ENCODE data around the gene GSK3A.

GSK3A gene

GRCh38 chr19:42248270-42249148, 6.1 kb upstream of the GSK3A start:
- DNase-seq (ENCODE audit: low read depth): no peak

- DNase-seq (ENCODE audit: low read depth): no peak
Observed at GRCh38 chr19:42247640-42248199, 5.3 kb upstream of the GSK3A start.

- DNase-seq (ENCODE audit: low read depth): no peak
Observed at GRCh38 chr19:42246922-42247639, 4.7 kb upstream of the GSK3A start.

GRCh38 chr19:42246143-42246921, 3.9 kb upstream of the GSK3A start:
- DNase-seq (ENCODE audit: low read depth): no peak

- DNase-seq (ENCODE audit: low read depth): no peak
Observed at GRCh38 chr19:42245231-42245630, 2.8 kb upstream of the GSK3A start.

- peak; percentile 86 for DNase-seq (ENCODE audit: low read depth)
Observed at GRCh38 chr19:42244347-42245220, 2.2 kb upstream of the GSK3A start.

GRCh38 chr19:42242069-42242511, 312 bp downstream of the GSK3A start:
- no peak for DNase-seq (ENCODE audit: low read depth)

- DNase-seq (ENCODE audit: low read depth): no peak
Observed at GRCh38 chr19:42241279-42241678, 1.1 kb downstream of the GSK3A start.

- no peak for DNase-seq (ENCODE audit: low read depth)
Observed at GRCh38 chr19:42239544-42240220, 2.7 kb downstream of the GSK3A start.

- no peak for DNase-seq (ENCODE audit: low read depth)
Observed at GRCh38 chr19:42235181-42235580, 7.2 kb downstream of the GSK3A start.

- DNase-seq (ENCODE audit: low read depth): no peak
Observed at GRCh38 chr19:42234364-42234763, 8.0 kb downstream of the GSK3A start.

- DNase-seq (ENCODE audit: low read depth): no peak
Observed at GRCh38 chr19:42233678-42234292, 8.6 kb downstream of the GSK3A start.

GRCh38 chr19:42233106-42233505, 9.3 kb downstream of the GSK3A start:
- no peak for DNase-seq (ENCODE audit: low read depth)

GRCh38 chr19:42232435-42232834, 10.0 kb downstream of the GSK3A start:
- no peak for DNase-seq (ENCODE audit: low read depth)

GRCh38 chr19:42230571-42230970, 11.8 kb downstream of the GSK3A start:
- no peak for DNase-seq (ENCODE audit: low read depth)

GRCh38 chr19:42229855-42230351, 12.5 kb downstream of the GSK3A start:
- no peak for DNase-seq (ENCODE audit: low read depth)

GRCh38 chr19:42229301-42229854, 13.0 kb downstream of the GSK3A start:
- DNase-seq (ENCODE audit: low read depth): no peak

GRCh38 chr19:42228641-42229040, 13.8 kb downstream of the GSK3A start:
- no peak for DNase-seq (ENCODE audit: low read depth)

GRCh38 chr19:42226886-42227285, 15.5 kb downstream of the GSK3A start:
- DNase-seq (ENCODE audit: low read depth): no peak
